Keratinocyte (primary cell): ENCODE data around the gene COL25A1.

Experiments used
- CTCF ChIP-seq, 3 experiments: IDR thresholded peaks in 1 of 3; conservative IDR thresholded peaks in 1 of 3; optimal IDR thresholded peaks in 1 of 3; 2 replicates in 2 of 3; 3 replicates in 1 of 3; pipeline versions ENCODE3 to v1.5.1; 2011; ENCODE audit warnings: low read length in 3 of 3, mild to moderate bottlenecking in 3 of 3, moderate library complexity in 2 of 3, control low read depth in 1 of 3, inconsistent platforms in 1 of 3; ENCODE audit not compliant: insufficient read depth in 2 of 3; ENCODE audit errors: extremely low read depth in 1 of 3
- EZH2 ChIP-seq: IDR thresholded peaks from one replicate; pipeline ENCODE4 v1.6.1; 2012; ENCODE audit warnings: inconsistent platforms, mild to moderate bottlenecking, low read length, moderate library complexity

- TF ChIP-seq CTCF (optimal IDR thresholded peaks at IDR 0.05 in 1 of 3, IDR thresholded peaks at IDR 0.05 in 1 of 3, conservative IDR thresholded peaks at IDR 0.05 in 1 of 3; ENCODE audit: extremely low read depth in 1 of 3, insufficient read depth in 2 of 3, low read length in 3 of 3) (no peak), EZH2 (no peak)
Observed at GRCh38 chr4:108811486-108811885, 491.0 kb downstream of the COL25A1 start.
